ENCODE measurements around the gene ADAMTS10.

DNA sequence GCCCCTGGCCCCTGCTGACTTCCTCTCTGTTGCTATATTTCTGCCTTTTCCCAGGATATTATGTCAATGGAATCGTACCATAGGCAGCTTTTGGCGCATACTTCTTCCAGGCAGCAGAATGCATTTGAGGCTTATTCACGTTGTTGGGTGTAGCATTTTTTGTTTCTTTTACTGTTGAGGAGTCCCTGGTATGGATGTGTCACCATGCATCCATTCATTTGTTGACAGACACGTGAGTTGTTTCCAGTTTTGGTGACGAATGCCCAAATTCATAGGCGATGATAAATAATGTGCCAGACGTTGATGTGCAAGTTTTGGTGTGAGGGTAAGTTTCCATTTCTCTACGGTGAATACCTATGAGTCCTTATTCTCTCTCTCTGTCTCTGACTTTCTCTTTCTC, 24.9 kb upstream of the ADAMTS10 start:
- TF ChIP-seq, protein P1, sequence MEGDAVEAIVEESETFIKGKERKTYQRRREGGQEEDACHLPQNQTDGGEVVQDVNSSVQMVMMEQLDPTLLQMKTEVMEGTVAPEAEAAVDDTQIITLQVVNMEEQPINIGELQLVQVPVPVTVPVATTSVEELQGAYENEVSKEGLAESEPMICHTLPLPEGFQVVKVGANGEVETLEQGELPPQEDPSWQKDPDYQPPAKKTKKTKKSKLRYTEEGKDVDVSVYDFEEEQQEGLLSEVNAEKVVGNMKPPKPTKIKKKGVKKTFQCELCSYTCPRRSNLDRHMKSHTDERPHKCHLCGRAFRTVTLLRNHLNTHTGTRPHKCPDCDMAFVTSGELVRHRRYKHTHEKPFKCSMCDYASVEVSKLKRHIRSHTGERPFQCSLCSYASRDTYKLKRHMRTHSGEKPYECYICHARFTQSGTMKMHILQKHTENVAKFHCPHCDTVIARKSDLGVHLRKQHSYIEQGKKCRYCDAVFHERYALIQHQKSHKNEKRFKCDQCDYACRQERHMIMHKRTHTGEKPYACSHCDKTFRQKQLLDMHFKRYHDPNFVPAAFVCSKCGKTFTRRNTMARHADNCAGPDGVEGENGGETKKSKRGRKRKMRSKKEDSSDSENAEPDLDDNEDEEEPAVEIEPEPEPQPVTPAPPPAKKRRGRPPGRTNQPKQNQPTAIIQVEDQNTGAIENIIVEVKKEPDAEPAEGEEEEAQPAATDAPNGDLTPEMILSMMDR (IDR thresholded peaks at IDR 0.05; ENCODE audit: low read length), result no peak
- TF ChIP-seq EZH2 (optimal IDR thresholded peaks at IDR 0.05; ENCODE audit: low read depth, low read length) (no peak), EZH2phosphoT487 (IDR thresholded peaks at IDR 0.05; ENCODE audit: low read length) (no peak)
